WTC11 (cell line): ENCODE data around the gene GEMIN7.

ENCODE experiments used
- CREM ChIP-seq: sonication (generic); formaldehyde crosslinking; IDR thresholded peaks from 2 replicates; pipeline ENCODE4 v1.8.1; 2022; ENCODE audit warnings: mild to moderate bottlenecking, missing genetic modification reagents, moderate library complexity
- ESRRA ChIP-seq: sonication (generic); formaldehyde crosslinking; IDR thresholded peaks from 2 replicates; pipeline ENCODE4 v1.8.1; 2022; ENCODE audit warnings: mild to moderate bottlenecking, missing genetic modification reagents, borderline replicate concordance
- FOXP1 ChIP-seq: sonication (generic); formaldehyde crosslinking; IDR thresholded peaks from 2 replicates; pipeline ENCODE4 v1.8.0; 2022; ENCODE audit warnings: missing genetic modification reagents, mild to moderate bottlenecking, moderate library complexity, borderline replicate concordance
- MXD4 ChIP-seq: fragments of 250-450 bp; sonication (Bioruptor Pico); IDR thresholded peaks from 2 replicates; pipeline ENCODE4 v1.8.0; 2021; ENCODE audit warnings: mild to moderate bottlenecking, moderate library complexity, borderline replicate concordance
- ZNF263 ChIP-seq: sonication (generic); formaldehyde crosslinking; IDR thresholded peaks from 2 replicates; pipeline ENCODE4 v1.8.1; 2022; ENCODE audit warnings: low read depth, mild to moderate bottlenecking, moderate library complexity, missing genetic modification reagents
- TF ChIP-seq, protein P1 (sequence below): fragments of 250-450 bp; sonication (Bioruptor Pico); conservative IDR thresholded peaks from 2 replicates; pipeline ENCODE4 v1.9.0; 2021; ENCODE audit warnings: mild to moderate bottlenecking
- TF ChIP-seq, protein P2 (sequence below): fragments of 200-600 bp; IDR thresholded peaks from 2 replicates; pipeline ENCODE4 v1.8.0; 2022; ENCODE audit warnings: antibody characterized with exemption
- TF ChIP-seq, protein P3 (sequence below): sonication (generic); formaldehyde crosslinking; IDR thresholded peaks from 2 replicates; pipeline ENCODE4 v1.8.1; 2022; ENCODE audit warnings: missing genetic modification reagents, borderline replicate concordance

DNA sequence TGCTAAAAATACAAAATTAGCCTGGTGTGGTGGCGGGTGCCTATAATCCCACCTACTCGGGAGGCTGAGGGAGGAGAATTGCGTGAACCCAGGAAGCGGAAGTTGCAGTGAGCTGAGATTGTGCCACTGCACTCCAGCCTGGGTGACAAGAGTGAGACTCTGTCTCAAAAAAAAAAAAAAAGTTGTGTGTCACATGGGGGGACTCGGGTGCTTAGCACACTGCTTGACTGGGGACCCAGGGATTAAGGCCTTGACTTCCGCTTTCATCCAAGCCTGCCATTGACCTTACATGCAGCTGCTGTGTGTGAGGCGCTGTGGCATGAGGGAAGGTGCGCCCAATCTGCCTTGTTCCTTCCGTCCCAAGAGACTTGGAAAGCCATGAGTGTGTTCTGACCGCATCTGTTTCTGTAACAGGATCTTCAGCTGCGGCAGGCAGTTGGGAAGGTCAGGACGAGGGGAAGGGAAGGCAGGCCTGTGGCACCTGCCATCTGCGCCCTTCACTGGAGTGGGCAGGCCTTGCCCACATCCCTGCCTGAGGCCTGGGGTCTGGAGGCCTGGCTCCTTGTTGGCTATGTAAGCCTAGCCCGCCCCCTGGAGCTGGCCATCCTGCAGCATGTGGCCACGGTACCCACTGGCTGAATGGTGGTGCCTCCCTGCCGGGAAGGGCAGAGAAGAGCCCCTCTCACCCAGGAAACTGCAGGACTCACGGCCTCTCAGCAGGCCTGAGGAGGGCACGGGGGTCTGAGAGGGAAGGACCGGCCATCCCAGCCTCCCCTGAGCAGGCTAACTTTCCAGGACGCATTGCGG, 37.0 kb downstream of the GEMIN7 start:
- no peak for TF ChIP-seq CREM (CRISPR knock-in tag)
- no peak for TF ChIP-seq ESRRA (CRISPR knock-in tag)
- TF ChIP-seq ZNF263 (CRISPR knock-in tag) = no peak
- TF ChIP-seq, protein P1, sequence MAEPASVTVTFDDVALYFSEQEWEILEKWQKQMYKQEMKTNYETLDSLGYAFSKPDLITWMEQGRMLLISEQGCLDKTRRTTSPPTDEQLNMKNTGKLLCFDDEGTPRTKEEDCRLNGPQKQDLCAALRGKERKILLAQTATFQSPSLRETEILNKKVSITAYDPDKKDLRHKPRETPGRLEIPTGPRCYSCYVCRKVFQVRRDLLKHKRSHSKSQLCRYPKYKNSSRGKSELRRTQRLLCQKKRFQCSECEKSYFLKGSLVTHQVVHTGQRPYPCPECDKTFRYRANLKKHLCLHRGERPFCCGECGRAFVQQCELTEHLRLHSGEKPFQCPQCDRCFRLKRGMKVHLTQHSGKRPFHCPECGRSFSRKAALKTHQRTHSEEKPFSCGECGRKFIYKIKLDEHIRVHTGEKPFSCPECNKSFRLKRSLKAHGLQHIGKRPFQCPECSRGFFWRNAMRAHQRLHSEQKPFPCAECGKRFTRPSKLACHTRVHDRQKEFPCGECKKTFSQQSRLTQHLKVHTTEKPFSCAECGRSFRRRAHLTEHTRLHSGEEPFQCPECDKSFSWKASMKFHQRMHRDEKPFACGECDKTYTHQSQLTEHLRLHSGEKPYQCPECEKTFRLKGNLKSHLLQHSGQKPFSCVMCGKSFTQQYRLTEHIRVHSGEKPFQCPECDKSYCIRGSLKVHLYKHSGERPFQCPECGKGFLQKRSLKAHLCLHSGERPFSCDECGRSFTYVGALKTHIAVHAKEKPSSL (CRISPR knock-in tag) = no peak
- TF ChIP-seq MXD4 (CRISPR knock-in tag) = no peak
- TF ChIP-seq, protein P2, sequence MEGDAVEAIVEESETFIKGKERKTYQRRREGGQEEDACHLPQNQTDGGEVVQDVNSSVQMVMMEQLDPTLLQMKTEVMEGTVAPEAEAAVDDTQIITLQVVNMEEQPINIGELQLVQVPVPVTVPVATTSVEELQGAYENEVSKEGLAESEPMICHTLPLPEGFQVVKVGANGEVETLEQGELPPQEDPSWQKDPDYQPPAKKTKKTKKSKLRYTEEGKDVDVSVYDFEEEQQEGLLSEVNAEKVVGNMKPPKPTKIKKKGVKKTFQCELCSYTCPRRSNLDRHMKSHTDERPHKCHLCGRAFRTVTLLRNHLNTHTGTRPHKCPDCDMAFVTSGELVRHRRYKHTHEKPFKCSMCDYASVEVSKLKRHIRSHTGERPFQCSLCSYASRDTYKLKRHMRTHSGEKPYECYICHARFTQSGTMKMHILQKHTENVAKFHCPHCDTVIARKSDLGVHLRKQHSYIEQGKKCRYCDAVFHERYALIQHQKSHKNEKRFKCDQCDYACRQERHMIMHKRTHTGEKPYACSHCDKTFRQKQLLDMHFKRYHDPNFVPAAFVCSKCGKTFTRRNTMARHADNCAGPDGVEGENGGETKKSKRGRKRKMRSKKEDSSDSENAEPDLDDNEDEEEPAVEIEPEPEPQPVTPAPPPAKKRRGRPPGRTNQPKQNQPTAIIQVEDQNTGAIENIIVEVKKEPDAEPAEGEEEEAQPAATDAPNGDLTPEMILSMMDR = no peak
- no peak for TF ChIP-seq FOXP1 (CRISPR knock-in tag)
- TF ChIP-seq, protein P3, sequence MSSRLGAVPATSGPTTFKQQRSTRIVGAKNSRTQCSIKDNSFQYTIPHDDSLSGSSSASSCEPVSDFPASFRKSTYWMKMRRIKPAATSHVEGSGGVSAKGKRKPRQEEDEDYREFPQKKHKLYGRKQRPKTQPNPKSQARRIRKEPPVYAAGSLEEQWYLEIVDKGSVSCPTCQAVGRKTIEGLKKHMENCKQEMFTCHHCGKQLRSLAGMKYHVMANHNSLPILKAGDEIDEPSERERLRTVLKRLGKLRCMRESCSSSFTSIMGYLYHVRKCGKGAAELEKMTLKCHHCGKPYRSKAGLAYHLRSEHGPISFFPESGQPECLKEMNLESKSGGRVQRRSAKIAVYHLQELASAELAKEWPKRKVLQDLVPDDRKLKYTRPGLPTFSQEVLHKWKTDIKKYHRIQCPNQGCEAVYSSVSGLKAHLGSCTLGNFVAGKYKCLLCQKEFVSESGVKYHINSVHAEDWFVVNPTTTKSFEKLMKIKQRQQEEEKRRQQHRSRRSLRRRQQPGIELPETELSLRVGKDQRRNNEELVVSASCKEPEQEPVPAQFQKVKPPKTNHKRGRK (CRISPR knock-in tag) = no peak
